Measurements from ENCODE around the gene UBE2B. TPM values are rescaled to one million over a fixed set of nuclear protein-coding genes. Genes with fewer than 3 reads are reported as not detected.
A peak's percentile ranks its signal among the peaks of the same experiment; 100 is the strongest.

Gene UBE2B
- total RNA-seq, 3 donors from 2014 or later (not counting 1 experiment from before 2014, with no cell fraction given) = 93.5 to 124 (median 116) TPM

DNA sequence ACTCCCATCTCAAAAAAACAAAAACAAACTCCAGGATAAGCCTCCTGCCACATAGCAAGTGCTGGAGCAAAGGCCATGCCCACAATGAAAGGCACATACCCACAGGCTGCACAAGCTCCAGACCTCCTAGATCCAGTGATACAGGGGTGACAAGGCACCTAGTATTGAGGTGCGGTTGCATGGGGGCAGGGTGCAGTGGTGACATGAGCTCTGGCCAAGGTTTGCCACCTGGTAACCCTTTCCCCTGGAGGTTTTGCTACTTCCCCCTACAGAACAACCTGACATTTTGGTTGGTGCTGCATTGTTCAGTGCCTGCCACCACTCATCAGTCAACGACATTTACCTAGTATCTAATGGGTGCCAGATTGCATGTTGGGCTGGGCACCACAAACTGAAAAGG, 25.8 kb downstream of the UBE2B start:
- WGBS (ENCODE audit: insufficient coverage) = 95% methylated on average over 2 of the region's 2 CpGs
- no peaks in the 10 kb centered on the region for H3K9me3 ChIP-seq (ENCODE audit: control insufficient read depth, insufficient read depth, low read length)
- H3K4me3 ChIP-seq (ENCODE audit: low read length) = no peak overlapping the region
- ATAC-seq (peak in 2 of 3 donors; percentile 14 to 32), DNase-seq (no peak)
- H3K27ac ChIP-seq (ENCODE audit: low read length) = no peak overlapping the region
- Mint-ChIP-seq H3K4me1 (no peaks in the 10 kb centered on the region), H3K4me3 (no peak overlapping the region), H3K9me3 (no peaks in the 10 kb centered on the region), H3K27me3 (ENCODE audit: low read depth in 2 of 2) (no peaks in the 10 kb centered on the region), H3K27ac (peak overlapping the region in 1 of 2 donors; percentile 38), H3K36me3 (no peaks in the 10 kb centered on the region)
- TF ChIP-seq, protein P1, sequence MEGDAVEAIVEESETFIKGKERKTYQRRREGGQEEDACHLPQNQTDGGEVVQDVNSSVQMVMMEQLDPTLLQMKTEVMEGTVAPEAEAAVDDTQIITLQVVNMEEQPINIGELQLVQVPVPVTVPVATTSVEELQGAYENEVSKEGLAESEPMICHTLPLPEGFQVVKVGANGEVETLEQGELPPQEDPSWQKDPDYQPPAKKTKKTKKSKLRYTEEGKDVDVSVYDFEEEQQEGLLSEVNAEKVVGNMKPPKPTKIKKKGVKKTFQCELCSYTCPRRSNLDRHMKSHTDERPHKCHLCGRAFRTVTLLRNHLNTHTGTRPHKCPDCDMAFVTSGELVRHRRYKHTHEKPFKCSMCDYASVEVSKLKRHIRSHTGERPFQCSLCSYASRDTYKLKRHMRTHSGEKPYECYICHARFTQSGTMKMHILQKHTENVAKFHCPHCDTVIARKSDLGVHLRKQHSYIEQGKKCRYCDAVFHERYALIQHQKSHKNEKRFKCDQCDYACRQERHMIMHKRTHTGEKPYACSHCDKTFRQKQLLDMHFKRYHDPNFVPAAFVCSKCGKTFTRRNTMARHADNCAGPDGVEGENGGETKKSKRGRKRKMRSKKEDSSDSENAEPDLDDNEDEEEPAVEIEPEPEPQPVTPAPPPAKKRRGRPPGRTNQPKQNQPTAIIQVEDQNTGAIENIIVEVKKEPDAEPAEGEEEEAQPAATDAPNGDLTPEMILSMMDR (IDR thresholded peaks at IDR 0.05) = no peak
- no peaks in the 10 kb centered on the region for H3K27me3 ChIP-seq (ENCODE audit: control insufficient read depth, insufficient read depth, low read length)
- H3K36me3 ChIP-seq (ENCODE audit: control insufficient read depth, insufficient read depth, low read length) = peaks cover 53% of the 10 kb centered on the region
- intact Hi-C loops (cut with micrococcal nuclease) = no loop called here
- no peaks in the 10 kb centered on the region for H3K4me1 ChIP-seq (ENCODE audit: control insufficient read depth, insufficient read depth, low read length)

DNA sequence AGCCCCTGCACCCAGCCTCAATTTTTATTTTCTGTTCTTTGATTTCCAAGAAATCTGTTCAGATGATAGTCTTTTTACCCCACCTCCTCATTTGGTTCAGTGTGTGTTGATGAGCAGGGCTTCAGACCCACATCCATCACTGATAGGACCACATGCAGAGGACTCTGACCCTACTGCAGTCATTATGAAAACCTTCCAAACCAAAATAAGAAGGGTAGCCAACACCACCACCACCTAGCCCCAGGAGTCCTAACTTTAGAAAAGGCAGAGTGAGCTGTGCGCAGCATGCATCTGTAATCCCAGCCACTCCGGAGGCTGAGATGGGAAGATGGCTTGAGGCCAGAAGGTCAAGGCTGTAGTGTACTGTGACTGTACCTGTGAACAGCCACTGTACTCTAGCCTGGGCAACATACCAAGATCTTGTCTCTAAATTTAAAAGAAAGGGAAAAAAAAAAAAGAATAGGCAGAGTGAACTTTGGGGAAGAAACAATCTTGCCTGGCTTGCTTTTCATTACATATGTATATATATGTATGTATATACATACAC, 27.3 kb downstream of the UBE2B start:
- 100% methylated on average over 2 of the region's 2 CpGs for WGBS (ENCODE audit: insufficient coverage)
- no peaks in the 10 kb centered on the region for H3K9me3 Mint-ChIP-seq
- H3K4me1 ChIP-seq (ENCODE audit: control insufficient read depth, insufficient read depth, low read length) = no peaks in the 10 kb centered on the region
- no peaks in the 10 kb centered on the region for H3K4me1 Mint-ChIP-seq
- H3K9me3 ChIP-seq (ENCODE audit: control insufficient read depth, insufficient read depth, low read length) = no peaks in the 10 kb centered on the region
- H3K4me3 Mint-ChIP-seq = no peak overlapping the region
- TF ChIP-seq, protein P1 (IDR thresholded peaks at IDR 0.05) = no peak
- H3K27me3 ChIP-seq (ENCODE audit: control insufficient read depth, insufficient read depth, low read length) = no peaks in the 10 kb centered on the region
- intact Hi-C loops (cut with micrococcal nuclease) = no loop called here
- ATAC-seq (no peak), DNase-seq (no peak)
- H3K27ac ChIP-seq (ENCODE audit: low read length) = no peak overlapping the region
- peak overlapping the region in 1 of 2 donors; percentile 32 for H3K27ac Mint-ChIP-seq
- no peaks in the 10 kb centered on the region for H3K36me3 Mint-ChIP-seq
- no peaks in the 10 kb centered on the region for H3K27me3 Mint-ChIP-seq (ENCODE audit: low read depth in 2 of 2)
- H3K4me3 ChIP-seq (ENCODE audit: low read length) = no peak overlapping the region
- H3K36me3 ChIP-seq (ENCODE audit: control insufficient read depth, insufficient read depth, low read length) = peaks cover 43% of the 10 kb centered on the region

GRCh38 chr5:134403951-134404350, 32.6 kb downstream of the UBE2B start:
- WGBS (ENCODE audit: insufficient coverage) = over 99% methylated on average over 5 of the region's 5 CpGs
- Histone ChIP-seq H3K27me3 (ENCODE audit: control insufficient read depth, insufficient read depth, low read length) (no peaks in the 10 kb centered on the region), H3K27ac (ENCODE audit: low read length) (no peak overlapping the region), H3K4me3 (ENCODE audit: low read length) (no peak overlapping the region), H3K9me3 (ENCODE audit: control insufficient read depth, insufficient read depth, low read length) (no peaks in the 10 kb centered on the region), H3K4me1 (ENCODE audit: control insufficient read depth, insufficient read depth, low read length) (no peaks in the 10 kb centered on the region), H3K36me3 (ENCODE audit: control insufficient read depth, insufficient read depth, low read length) (peaks cover 12% of the 10 kb centered on the region)
- Mint-ChIP-seq H3K9me3 (no peaks in the 10 kb centered on the region), H3K27me3 (ENCODE audit: low read depth in 2 of 2) (no peaks in the 10 kb centered on the region), H3K27ac (no peak overlapping the region), H3K4me1 (no peaks in the 10 kb centered on the region), H3K36me3 (no peaks in the 10 kb centered on the region), H3K4me3 (no peak overlapping the region)
- no peak for DNase-seq
- ATAC-seq = no peak
- intact Hi-C loops (cut with micrococcal nuclease) = no loop called here
- TF ChIP-seq, protein P1 (IDR thresholded peaks at IDR 0.05) = no peak

DNA sequence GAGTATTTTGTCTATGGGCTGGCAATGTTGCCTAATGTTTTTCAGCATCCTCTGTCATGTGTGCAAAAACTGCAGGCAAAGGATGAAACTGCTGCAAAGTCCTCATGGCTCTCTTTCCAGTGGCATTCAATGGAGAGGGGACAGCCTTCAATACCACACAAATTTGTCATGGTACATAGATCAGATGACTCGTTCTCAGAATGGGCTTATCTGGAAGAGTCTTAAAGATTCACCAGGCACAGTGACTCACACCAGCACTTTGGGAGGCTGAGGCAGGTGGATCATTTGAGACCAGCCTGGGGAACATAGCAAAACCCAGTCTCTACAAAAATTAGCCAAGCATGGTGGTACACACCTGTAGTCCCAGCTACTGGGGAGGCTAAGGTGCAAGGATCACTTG, 35.0 kb downstream of the UBE2B start:
- no peak overlapping the region for H3K4me3 Mint-ChIP-seq
- Histone ChIP-seq H3K27me3 (ENCODE audit: control insufficient read depth, insufficient read depth, low read length) (no peaks in the 10 kb centered on the region), H3K36me3 (ENCODE audit: control insufficient read depth, insufficient read depth, low read length) (peaks cover 7% of the 10 kb centered on the region), H3K4me1 (ENCODE audit: control insufficient read depth, insufficient read depth, low read length) (peaks cover 13% of the 10 kb centered on the region), H3K9me3 (ENCODE audit: control insufficient read depth, insufficient read depth, low read length) (no peaks in the 10 kb centered on the region), H3K27ac (ENCODE audit: low read length) (no peak overlapping the region), H3K4me3 (ENCODE audit: low read length) (no peak overlapping the region)
- no peaks in the 10 kb centered on the region for H3K27me3 Mint-ChIP-seq (ENCODE audit: low read depth in 2 of 2)
- H3K4me1 Mint-ChIP-seq = peaks cover 11 to 12% of the 10 kb centered on the region in 2 donors
- TF ChIP-seq, protein P1 (IDR thresholded peaks at IDR 0.05) = no peak
- intact Hi-C loops (cut with micrococcal nuclease) = no loop called here
- H3K27ac Mint-ChIP-seq = peak overlapping the region in 1 of 2 donors; percentile 38
- 91% methylated on average over 1 of the region's 1 CpG for WGBS (ENCODE audit: insufficient coverage)
- DNase-seq = no peak
- no peak for ATAC-seq
- H3K36me3 Mint-ChIP-seq = no peaks in the 10 kb centered on the region
- H3K9me3 Mint-ChIP-seq = no peaks in the 10 kb centered on the region

All from natural killer cell (primary cell).